HG02884 (cell line): Measurements from ENCODE around the gene EPN2.
"Not testable (repeated sequence)": the region's sequence is repeated elsewhere in the genome, so short reads cannot be mapped to it uniquely, and the experiment has no call there.

Source experiments
- ATAC-seq: cut with Tn5 transposase; IDR thresholded peaks from one replicate; pipeline ENCODE4 v1.9.1; 2021; ENCODE audit warnings: mild to moderate bottlenecking, moderate library complexity; ENCODE audit not compliant: unreplicated experiment

Gene EPN2

GRCh38 chr17:19343256-19343630 is 106.1 kb downstream of the EPN2 start:
- ATAC-seq = no peak

GRCh38 chr17:19343671-19344151 is 106.5 kb downstream of the EPN2 start:
- no peak for ATAC-seq

GRCh38 chr17:19344311-19345066 is 107.3 kb downstream of the EPN2 start:
- no peak for ATAC-seq

GRCh38 chr17:19345067-19345460 is 107.9 kb downstream of the EPN2 start:
- no peak for ATAC-seq

- ATAC-seq = no peak
These were observed 108.6 kb downstream of the EPN2 start for GRCh38 chr17:19345486-19346350.

- ATAC-seq = no peak
These were observed 109.4 kb downstream of the EPN2 start for GRCh38 chr17:19346351-19347255.

GRCh38 chr17:19347323-19348080 is 110.3 kb downstream of the EPN2 start:
- no peak for ATAC-seq

- ATAC-seq = no peak
These were observed 111.0 kb downstream of the EPN2 start for GRCh38 chr17:19348081-19348650.

- ATAC-seq = no peak
These were observed 111.6 kb downstream of the EPN2 start for GRCh38 chr17:19348806-19349205.

- ATAC-seq = not testable (repeated sequence)
These were observed 116.2 kb downstream of the EPN2 start for GRCh38 chr17:19353401-19353800.

- ATAC-seq = no peak
These were observed 117.6 kb downstream of the EPN2 start for GRCh38 chr17:19354748-19355147.

GRCh38 chr17:19357351-19357750 is 120.2 kb downstream of the EPN2 start:
- no peak for ATAC-seq

GRCh38 chr17:19357761-19358160 is 120.6 kb downstream of the EPN2 start:
- ATAC-seq = no peak

- ATAC-seq = no peak
These were observed 122.0 kb downstream of the EPN2 start for GRCh38 chr17:19359151-19359550.

GRCh38 chr17:19359856-19360255 is 122.7 kb downstream of the EPN2 start:
- no peak for ATAC-seq

- ATAC-seq = no peak
These were observed 123.6 kb downstream of the EPN2 start for GRCh38 chr17:19360772-19361171.

- no peak for ATAC-seq
These were observed 124.2 kb downstream of the EPN2 start for GRCh38 chr17:19361326-19361725.

- ATAC-seq = no peak
These were observed 124.7 kb downstream of the EPN2 start for GRCh38 chr17:19361944-19362276.

- peak; percentile 64 for ATAC-seq
These were observed 125.3 kb downstream of the EPN2 start, which contains the start of gene B9D1 for GRCh38 chr17:19362277-19363113. Gene B9D1, minus strand, starts transcription at chr17:19362723. Its CDS starts 154 bp downstream, at chr17:19362569.
